ENCODE results near the gene GALNT14.

GRCh38 chr2:30867385-30867784 is 270.9 kb downstream of the GALNT14 start:
- TF ChIP-seq POLR2A (IDR thresholded peaks at IDR 0.05; ENCODE audit: low read length) (no peak), GATA1 (IDR thresholded peaks at IDR 0.05; ENCODE audit: low read depth, low read length) (no peak)

Measured in erythroblast (primary cell).